RWPE1 (cell line): ENCODE results near the gene GH1.
"Not testable (repeated sequence)": the region's sequence is repeated elsewhere in the genome, so short reads cannot be mapped to it uniquely, and the experiment has no call there.

Experiments used
- CTCF ChIA-PET: fragments of 350-600 bp; sonication (Branson Sonifier 250); formaldehyde crosslinking; extraction: SDS; loops from one replicate; lab custom pipeline; 2021; lab: Yijun Ruan, JAX
- POLR2A ChIA-PET: fragments of 400-600 bp; formaldehyde crosslinking; extraction: SDS; loops from one replicate; lab custom pipeline; 2020; ENCODE audit warnings: antibody characterized with exemption; ENCODE audit not compliant: low non-redundant PET; lab: Yijun Ruan, JAX
- DNase-seq: peaks from one replicate; pipeline ENCODE4 v3.0.0; 2012; ENCODE audit warnings: low spot score
- H3K27ac ChIP-seq: fragments of 450-650 bp; 2 replicates; pipeline ENCODE4 v1.5.1; 2017

Gene GH1

GRCh38 chr17:63873577-63873976 is 45.1 kb downstream of the GH1 start, which contains the start of gene CSH2:
Gene CSH2 (minus strand): TSS chr17:63873677. CDS start chr17:63873614, 63 bp downstream.
- DNase-seq, POLR2A ChIA-PET, H3K27ac ChIP-seq: not testable (repeated sequence)
- CTCF ChIA-PET: interaction anchor here (0.7 kb wide), 1 partner anchor 45 kb away, joined by 3 read pairs; no protein-coding TSS in a partner anchor

GRCh38 chr17:63871646-63872365 is 46.8 kb downstream of the GH1 start:
- H3K27ac ChIP-seq, DNase-seq, POLR2A ChIA-PET, CTCF ChIA-PET: not testable (repeated sequence)

GRCh38 chr17:63870292-63870665 is 48.4 kb downstream of the GH1 start:
- CTCF ChIA-PET: interaction anchor here (0.6 kb wide), 1 partner anchor 187 kb away, joined by 3 read pairs; no protein-coding TSS in a partner anchor

GRCh38 chr17:63869491-63870291 is 48.9 kb downstream of the GH1 start:
- DNase-seq, POLR2A ChIA-PET, H3K27ac ChIP-seq: not testable (repeated sequence)
- CTCF ChIA-PET: interaction anchor here (0.6 kb wide), 1 partner anchor 187 kb away, joined by 3 read pairs; no protein-coding TSS in a partner anchor

More at GRCh38 chr17:63870292-63870665, 48.4 kb downstream of the GH1 start:
- DNase-seq, H3K27ac ChIP-seq, POLR2A ChIA-PET: not testable (repeated sequence)
